ENCODE results near the gene ZFAND6.

Gene ZFAND6

GRCh38 chr15:80109388-80109787, 49.9 kb downstream of the ZFAND6 start:
- TF ChIP-seq, protein P1, sequence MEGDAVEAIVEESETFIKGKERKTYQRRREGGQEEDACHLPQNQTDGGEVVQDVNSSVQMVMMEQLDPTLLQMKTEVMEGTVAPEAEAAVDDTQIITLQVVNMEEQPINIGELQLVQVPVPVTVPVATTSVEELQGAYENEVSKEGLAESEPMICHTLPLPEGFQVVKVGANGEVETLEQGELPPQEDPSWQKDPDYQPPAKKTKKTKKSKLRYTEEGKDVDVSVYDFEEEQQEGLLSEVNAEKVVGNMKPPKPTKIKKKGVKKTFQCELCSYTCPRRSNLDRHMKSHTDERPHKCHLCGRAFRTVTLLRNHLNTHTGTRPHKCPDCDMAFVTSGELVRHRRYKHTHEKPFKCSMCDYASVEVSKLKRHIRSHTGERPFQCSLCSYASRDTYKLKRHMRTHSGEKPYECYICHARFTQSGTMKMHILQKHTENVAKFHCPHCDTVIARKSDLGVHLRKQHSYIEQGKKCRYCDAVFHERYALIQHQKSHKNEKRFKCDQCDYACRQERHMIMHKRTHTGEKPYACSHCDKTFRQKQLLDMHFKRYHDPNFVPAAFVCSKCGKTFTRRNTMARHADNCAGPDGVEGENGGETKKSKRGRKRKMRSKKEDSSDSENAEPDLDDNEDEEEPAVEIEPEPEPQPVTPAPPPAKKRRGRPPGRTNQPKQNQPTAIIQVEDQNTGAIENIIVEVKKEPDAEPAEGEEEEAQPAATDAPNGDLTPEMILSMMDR (IDR thresholded peaks at IDR 0.05): no peak

- TF ChIP-seq, protein P1 (IDR thresholded peaks at IDR 0.05): no peak
Measured at GRCh38 chr15:80110920-80111319, 51.4 kb downstream of the ZFAND6 start.

DNA sequence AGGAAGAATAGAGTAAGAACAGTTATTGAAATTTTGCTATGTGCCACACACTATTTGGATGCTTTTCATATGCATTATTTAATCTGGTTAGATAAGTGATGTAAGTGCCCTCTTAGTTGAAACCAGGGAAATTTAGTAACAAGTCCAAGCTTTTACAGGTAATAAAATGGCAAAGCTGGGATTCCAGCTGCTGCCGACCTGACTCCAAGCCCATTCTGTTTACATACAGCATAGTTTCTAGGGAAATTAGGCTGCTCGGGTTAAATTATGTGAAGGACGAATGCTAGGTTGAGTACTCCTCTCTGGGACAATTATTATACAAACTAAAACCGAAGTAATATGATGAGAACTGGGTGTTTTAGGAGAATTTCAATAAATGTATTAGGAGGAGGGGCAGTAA, 54.6 kb downstream of the ZFAND6 start:
- TF ChIP-seq, protein P1 (IDR thresholded peaks at IDR 0.05): no peak

DNA sequence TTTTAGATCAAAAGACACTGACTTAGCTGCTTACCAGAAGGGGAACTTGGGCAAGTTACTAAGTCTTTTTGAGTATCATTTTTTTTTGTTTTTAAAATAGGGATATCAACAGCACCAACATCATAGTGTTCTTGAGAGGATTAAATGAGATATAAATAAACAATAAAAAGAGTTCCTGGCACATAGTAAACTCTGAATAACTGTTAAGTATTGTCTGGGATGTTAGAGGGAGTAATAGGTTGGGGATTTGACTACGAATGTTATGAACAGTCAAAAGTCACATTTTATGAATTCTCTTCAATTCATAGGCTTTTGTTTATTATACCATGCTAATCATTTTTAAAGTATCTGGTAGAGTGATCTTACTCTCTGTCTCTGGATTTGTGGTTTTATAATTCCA, 55.5 kb downstream of the ZFAND6 start:
- TF ChIP-seq, protein P1 (IDR thresholded peaks at IDR 0.05): no peak

GRCh38 chr15:80118956-80119355, 59.5 kb downstream of the ZFAND6 start:
- TF ChIP-seq, protein P1 (IDR thresholded peaks at IDR 0.05): no peak

GRCh38 chr15:80120636-80121035, 61.2 kb downstream of the ZFAND6 start:
- TF ChIP-seq, protein P1 (IDR thresholded peaks at IDR 0.05): no peak

DNA sequence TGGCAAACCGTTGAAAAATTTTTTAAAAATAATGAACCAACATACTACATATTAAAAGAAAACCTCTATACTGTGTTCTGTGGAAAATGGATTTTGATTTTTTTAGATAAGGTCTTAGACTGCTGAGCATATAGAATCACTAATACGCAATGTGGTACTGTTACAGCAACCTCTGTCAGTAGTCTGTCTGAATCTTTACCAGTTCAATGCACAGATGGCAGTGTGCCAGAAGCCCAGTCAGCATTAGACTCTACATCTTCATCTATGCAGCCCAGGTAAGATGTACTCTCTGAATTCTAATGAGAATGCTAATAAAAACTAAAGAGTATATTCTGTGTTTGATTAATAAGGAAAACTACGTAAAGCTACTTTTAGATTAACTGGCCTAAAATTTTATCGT, 62.1 kb downstream of the ZFAND6 start:
- TF ChIP-seq, protein P1 (IDR thresholded peaks at IDR 0.05): no peak

DNA sequence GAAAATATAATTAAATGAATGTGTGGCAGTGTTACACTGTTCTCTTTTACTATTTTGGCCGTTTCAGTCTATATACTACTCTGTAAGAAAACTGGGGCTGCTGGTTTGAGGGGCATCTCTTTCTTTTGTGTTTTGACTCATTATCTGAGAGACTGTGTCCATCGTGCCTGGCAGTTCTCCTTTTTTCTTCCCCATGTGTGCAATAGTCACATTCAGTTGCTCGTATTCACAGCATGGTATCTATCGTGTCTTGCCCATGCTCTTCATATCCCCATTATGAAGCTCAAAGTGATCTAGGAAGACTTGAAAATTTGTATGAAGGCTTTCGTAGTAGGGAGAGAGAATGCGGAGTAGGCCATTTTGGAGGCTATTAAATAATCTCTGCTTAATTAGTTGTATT, 63.6 kb downstream of the ZFAND6 start:
- TF ChIP-seq, protein P1 (IDR thresholded peaks at IDR 0.05): no peak
